Cardiac fibroblast (primary cell): ENCODE results near the gene EGLN2.
"Not testable (repeated sequence)": the region's sequence is repeated elsewhere in the genome, so short reads cannot be mapped to it uniquely, and the experiment has no call there.

Experiments used
- DNase-seq, 2 donors: peaks; one replicate each; pipeline versions ENCODE4 v3.0.0 to v3.0.0-alpha.2; 2010; ENCODE audit warnings: low read depth in 2 of 2
- H3K4me3 ChIP-seq, 2 donors: replicated peaks in 1 of 2; 1 replicate in 1 of 2; 2 replicates in 1 of 2; pipeline ENCODE4 v1.5.1; 2011; ENCODE audit warnings: low read depth in 2 of 2, low read length in 2 of 2, mild to moderate bottlenecking in 2 of 2, moderate library complexity in 1 of 2
- TF ChIP-seq, protein P1 (sequence below): IDR thresholded peaks from one replicate; pipeline ENCODE4 v1.5.1; 2011; ENCODE audit warnings: low read depth, mild to moderate bottlenecking, low read length, inconsistent platforms

The EGLN2 gene

DNA sequence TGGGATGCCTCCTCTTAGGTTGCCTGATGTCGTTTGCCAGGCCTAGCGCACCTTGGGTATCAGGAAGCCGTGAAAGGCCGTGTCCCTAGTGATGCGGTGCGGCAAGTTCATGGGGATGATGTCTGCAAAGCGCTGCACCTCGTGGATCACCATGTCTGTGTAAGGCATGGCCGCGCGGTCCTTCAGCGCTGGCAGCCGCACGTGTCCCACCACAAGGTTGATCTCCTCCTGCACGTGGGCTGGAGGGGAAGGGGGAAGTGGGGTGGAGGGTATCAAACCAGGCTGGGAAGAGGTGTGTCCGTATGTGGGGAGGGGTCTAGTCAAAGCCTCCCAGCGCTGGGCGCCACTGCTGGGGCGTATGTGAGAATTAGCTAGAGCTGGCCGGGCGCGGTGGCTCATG, 23.2 kb downstream of the EGLN2 start:
- no peak overlapping the region for H3K4me3 ChIP-seq
- TF ChIP-seq, protein P1, sequence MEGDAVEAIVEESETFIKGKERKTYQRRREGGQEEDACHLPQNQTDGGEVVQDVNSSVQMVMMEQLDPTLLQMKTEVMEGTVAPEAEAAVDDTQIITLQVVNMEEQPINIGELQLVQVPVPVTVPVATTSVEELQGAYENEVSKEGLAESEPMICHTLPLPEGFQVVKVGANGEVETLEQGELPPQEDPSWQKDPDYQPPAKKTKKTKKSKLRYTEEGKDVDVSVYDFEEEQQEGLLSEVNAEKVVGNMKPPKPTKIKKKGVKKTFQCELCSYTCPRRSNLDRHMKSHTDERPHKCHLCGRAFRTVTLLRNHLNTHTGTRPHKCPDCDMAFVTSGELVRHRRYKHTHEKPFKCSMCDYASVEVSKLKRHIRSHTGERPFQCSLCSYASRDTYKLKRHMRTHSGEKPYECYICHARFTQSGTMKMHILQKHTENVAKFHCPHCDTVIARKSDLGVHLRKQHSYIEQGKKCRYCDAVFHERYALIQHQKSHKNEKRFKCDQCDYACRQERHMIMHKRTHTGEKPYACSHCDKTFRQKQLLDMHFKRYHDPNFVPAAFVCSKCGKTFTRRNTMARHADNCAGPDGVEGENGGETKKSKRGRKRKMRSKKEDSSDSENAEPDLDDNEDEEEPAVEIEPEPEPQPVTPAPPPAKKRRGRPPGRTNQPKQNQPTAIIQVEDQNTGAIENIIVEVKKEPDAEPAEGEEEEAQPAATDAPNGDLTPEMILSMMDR: no peak
- no peak for DNase-seq

DNA sequence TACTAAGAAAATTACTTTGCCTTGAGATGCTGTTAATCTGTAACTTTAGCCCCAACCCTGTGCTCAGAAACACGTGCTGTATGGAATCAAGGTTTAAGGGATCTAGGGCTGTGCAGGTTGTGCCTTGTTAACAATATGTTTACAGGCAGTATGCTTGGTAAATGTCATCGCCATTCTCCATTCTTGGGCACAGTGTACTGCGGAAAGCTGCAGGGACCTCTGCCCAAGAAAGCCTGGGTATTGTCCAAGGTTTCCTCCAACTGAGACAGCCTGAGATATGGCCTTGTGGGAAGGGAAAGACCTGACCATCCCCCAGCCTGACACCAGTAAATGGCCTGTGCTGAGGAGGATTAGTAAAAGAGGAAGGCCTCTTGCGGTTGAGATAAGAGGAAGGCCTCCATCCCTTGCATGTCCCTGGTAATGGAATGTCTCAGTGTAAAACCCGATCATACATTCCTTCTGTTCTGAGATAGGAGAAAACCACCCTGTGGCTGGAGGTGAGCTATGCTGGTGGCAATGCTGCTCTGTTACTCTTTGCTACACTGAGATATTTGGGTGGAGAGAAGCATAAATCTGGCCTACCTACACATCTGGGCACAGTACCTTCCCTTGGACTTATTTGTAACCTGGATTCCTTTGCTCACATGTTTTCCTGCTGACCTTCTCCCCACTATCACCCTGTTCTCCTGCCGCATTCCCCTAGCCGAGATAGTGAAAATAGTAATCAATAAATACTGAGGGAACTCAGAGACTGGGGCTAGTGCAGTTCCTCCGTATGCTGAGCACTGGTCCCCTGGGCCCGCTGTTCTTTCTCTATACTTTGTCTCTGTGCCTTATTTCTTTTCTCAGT, 23.9 kb downstream of the EGLN2 start:
- DNase-seq: peak in 1 of 2 donors; percentile 84
- not testable (repeated sequence) for H3K4me3 ChIP-seq

DNA sequence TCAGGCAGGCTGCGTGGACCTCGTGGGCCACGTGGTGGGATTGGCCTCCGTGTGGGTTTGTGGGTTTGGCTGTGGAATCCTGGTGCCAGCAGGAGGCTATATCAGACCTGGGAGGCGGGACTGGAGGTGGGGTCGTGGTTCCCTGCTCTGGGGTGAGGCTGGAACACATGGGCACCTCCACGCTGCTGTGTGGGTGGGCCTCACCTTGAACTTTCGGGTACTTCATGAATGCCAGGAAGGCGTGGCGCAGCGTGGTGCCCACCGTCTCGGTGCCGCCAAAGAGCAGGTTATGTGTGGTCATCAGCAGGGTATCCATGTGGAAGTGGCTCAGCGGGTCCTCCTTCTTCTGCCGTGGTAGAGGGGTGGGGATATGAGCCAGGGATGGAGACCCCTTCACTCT, 25.9 kb downstream of the EGLN2 start:
- DNase-seq, H3K4me3 ChIP-seq: not testable (repeated sequence)

DNA sequence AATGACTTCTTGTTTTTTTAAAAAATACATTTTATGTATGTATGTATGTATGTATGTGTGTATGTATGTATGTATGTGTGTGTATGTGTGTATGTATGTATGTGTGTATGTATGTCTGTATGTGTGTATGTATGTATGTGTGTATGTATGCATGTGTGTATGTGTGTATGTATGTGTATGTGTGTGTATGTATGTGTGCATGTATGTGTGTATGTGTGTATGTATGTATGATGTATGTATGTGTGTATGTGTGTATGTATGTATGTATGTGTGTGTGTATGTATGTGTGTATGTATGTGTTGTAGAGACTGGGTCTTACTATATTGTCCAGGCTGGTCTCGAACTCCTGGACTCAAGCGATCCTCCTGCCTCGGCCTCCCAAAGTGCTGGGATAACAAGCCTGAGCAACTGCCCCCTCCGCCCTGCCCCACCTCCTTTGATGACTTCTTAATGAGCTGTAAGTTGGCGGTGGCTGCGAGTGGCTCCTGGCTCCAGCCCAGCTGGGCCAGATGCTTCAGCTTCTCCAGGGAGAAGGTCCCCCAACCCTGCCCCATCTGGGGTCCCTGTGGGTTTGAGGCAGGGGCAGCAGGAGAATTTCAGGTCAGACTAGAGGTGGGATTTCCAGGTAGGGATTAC, 26.6 kb downstream of the EGLN2 start:
- H3K4me3 ChIP-seq, DNase-seq: not testable (repeated sequence)

DNA sequence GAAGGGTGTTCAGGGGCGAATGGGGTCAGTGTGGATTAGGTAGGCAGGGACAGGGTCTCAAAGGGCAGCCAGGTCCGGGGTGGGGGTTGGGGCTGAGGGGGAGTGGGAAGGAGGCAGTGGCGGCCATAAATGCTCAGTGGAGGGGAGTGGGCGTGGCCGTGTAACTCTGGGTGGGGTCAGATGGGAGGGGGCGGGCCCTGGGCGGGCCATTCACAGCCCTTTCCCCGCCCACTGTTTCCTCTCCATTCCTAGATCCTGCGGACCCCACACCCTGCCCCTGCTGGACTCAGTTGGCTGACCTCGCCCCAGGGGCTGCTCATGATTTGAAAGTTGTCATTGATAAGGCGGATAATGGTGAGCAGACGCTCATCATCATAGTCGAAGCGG, 27.3 kb downstream of the EGLN2 start:
- not testable (repeated sequence) for H3K4me3 ChIP-seq, DNase-seq

DNA sequence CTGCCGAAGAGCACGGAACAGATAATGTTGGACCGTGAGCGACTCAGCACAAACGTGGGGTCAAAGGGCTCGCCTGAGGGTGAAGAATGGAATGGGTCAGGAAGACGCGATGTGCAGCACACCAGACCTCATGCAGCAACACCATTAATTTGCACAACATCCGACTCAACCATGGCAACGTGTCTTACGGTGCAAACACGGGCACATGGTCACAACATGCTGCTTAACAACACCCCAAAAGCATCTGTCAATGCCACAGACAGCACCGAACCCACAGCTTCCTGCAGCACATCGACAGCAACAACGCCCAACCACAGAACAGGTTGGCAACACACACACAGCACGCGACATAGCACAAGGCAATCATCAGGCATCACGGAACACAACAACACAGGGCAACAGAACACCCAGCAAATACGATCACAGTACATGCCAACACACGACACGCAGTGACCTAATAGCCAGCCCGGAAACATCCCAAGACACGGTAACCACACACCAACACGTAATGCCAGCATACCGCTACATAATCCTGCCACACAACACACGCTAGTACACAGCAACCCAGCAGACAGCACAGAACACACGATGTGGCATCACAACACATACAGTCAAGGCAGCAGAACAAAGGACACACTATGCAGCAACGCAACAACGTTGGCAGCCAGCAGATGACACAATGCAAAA, 27.9 kb downstream of the EGLN2 start:
- not testable (repeated sequence) for DNase-seq, H3K4me3 ChIP-seq

DNA sequence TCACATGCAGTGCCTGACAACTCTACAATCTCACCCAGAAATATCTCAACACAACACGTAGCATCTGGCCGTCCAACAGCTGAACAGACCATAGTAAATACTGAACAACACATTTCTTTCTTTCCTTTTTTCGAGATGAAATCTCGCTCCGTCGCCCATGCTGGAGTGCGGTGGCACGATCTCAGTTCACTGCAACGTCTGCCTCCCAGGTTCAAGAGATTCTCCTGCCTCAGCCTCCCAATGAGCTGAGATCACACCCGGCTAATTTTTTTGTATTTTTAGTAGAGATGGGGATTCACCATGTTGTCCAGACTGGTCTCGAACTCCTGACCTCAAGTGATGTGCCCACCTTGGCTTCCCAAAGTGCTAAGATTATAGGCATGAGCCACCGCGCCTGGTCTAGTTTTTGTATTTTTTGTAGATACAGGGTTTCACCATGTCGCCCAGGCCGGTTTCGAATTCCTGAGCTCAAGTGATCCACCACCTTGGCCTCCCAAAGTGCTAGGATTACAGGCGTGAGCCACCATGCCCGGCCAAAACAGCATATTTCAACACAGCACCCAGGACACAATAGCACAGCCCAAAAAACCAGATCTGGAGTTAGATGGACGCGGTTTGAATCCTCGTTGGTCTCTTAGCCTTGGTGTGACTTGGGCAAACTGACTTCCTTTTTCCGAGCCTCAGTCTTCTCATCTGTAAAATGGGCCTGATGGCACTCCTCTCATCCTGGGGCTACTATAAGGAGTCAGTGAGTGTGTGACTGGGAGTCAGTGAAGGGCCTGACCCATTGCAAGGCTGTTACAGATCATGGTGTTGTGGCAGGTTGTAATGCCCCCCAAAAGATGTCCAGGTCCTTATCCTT, 28.6 kb downstream of the EGLN2 start:
- H3K4me3 ChIP-seq: no peak overlapping the region
- no peak for DNase-seq
- TF ChIP-seq, protein P1: no peak

DNA sequence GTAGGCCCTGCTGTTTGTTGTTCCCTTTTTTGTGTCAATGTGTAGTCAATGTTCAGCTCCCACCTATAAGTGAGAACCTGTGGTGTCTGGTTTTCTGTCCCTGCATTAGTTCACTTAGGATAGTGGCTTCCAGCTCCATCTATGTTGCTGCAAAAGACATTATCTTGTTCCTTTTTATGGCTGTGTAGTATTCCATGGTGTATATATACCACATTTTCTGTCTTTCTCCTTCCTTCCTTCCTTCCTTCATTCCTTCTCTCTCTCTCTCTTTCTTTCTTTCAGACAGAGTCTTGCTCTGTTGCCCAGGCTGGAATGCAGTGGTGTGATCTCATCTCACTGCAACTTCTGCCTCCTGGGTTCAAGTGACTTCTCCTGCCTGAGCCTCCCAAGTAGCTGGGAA, 30.2 kb downstream of the EGLN2 start:
- no peak for DNase-seq
- TF ChIP-seq, protein P1: no peak
- H3K4me3 ChIP-seq: no peak overlapping the region

DNA sequence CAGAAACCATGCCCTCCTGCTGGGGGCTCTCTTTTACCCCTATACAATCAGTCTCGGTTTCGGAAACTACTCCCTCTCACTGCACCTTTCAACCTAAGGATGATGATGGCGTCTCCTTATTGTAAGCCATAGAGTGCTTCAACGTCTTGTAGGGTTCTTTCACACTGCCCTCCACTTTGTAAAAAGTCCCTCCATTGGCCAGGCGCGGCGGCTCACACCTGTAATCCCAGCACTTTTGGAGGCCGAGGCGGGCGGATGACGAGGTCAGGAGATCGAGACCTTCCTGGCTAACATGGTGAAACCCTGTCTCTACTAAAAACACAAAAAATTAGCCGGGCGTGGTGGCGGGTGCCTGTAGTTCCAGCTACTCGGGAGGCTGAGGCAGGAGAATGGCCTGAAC, 31.8 kb downstream of the EGLN2 start:
- not testable (repeated sequence) for DNase-seq, H3K4me3 ChIP-seq
